Hepatocyte (in vitro differentiated cells): Measurements from ENCODE around the gene COL5A2.

Experiments used
- CTCF ChIP-seq: fragments of 200-600 bp; sonication (generic); IDR thresholded peaks from 2 replicates; pipeline ENCODE4 v1.5.1; 2016; ENCODE audit warnings: antibody characterized with exemption, mild to moderate bottlenecking; ENCODE audit not compliant: poor library complexity
- EZH2 ChIP-seq: fragments of 200-600 bp; sonication (generic); IDR thresholded peaks from 2 replicates; pipeline ENCODE4 v1.6.1; 2016; ENCODE audit warnings: antibody characterized with exemption, mild to moderate bottlenecking, borderline replicate concordance

GRCh38 chr2:189115126-189115525, 64.4 kb downstream of the COL5A2 start:
- TF ChIP-seq EZH2 (no peak), CTCF (peak; percentile 34)
